ENCODE data around the gene PTPRM.

DNA sequence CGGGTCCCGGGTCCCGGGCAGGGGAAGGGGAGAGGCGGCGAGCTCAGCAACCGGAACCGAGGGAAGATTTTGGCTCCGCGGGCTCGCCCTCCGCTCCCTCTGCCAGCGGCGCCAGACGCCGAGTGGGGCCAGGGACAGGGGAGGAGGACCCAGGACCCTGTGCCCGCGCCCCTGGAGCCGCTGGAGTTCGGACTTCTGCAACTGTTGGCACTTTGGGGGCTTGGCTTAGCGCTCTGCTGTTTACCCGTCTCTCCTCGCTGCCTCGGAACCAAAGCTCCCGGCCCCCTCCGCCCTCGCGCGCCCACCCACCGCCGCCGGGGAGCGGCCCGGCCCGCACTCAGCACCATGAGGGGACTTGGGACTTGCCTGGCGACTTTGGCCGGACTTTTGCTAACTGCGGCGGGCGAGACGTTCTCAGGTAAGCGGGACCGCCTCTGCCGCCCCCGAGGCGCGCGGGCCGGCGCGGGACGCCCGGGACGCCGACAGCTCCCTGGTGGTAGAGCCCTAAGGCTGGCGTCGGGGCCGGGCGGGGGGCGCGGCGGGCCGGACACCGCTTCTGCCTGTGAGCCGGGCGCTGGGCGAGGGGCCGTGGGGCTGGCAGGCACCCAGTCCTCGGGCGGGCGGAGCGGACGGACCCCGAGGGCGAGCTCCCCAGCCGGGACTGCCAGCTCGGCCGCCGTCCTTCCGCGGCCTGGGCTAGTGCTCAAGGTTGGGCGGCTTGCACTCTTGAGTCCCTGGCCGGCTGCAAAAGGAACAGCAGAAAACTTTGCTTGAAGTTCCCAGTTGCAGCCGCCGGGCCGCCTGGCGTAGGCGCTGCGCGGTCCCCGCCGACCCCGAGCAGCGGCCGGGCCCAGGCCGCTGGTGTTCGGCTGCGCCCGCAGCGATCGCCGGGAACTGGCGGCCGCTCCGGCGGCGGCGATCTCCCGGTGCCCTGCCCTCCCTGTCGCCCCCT lies 634 bp downstream of the PTPRM start:
- TF ChIP-seq, protein P1, sequence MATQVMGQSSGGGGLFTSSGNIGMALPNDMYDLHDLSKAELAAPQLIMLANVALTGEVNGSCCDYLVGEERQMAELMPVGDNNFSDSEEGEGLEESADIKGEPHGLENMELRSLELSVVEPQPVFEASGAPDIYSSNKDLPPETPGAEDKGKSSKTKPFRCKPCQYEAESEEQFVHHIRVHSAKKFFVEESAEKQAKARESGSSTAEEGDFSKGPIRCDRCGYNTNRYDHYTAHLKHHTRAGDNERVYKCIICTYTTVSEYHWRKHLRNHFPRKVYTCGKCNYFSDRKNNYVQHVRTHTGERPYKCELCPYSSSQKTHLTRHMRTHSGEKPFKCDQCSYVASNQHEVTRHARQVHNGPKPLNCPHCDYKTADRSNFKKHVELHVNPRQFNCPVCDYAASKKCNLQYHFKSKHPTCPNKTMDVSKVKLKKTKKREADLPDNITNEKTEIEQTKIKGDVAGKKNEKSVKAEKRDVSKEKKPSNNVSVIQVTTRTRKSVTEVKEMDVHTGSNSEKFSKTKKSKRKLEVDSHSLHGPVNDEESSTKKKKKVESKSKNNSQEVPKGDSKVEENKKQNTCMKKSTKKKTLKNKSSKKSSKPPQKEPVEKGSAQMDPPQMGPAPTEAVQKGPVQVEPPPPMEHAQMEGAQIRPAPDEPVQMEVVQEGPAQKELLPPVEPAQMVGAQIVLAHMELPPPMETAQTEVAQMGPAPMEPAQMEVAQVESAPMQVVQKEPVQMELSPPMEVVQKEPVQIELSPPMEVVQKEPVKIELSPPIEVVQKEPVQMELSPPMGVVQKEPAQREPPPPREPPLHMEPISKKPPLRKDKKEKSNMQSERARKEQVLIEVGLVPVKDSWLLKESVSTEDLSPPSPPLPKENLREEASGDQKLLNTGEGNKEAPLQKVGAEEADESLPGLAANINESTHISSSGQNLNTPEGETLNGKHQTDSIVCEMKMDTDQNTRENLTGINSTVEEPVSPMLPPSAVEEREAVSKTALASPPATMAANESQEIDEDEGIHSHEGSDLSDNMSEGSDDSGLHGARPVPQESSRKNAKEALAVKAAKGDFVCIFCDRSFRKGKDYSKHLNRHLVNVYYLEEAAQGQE (IDR thresholded peaks at IDR 0.05), result no peak
- TF ChIP-seq, protein P2, sequence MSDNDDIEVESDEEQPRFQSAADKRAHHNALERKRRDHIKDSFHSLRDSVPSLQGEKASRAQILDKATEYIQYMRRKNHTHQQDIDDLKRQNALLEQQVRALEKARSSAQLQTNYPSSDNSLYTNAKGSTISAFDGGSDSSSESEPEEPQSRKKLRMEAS (IDR thresholded peaks at IDR 0.05), result no peak
- TF ChIP-seq, protein P3, sequence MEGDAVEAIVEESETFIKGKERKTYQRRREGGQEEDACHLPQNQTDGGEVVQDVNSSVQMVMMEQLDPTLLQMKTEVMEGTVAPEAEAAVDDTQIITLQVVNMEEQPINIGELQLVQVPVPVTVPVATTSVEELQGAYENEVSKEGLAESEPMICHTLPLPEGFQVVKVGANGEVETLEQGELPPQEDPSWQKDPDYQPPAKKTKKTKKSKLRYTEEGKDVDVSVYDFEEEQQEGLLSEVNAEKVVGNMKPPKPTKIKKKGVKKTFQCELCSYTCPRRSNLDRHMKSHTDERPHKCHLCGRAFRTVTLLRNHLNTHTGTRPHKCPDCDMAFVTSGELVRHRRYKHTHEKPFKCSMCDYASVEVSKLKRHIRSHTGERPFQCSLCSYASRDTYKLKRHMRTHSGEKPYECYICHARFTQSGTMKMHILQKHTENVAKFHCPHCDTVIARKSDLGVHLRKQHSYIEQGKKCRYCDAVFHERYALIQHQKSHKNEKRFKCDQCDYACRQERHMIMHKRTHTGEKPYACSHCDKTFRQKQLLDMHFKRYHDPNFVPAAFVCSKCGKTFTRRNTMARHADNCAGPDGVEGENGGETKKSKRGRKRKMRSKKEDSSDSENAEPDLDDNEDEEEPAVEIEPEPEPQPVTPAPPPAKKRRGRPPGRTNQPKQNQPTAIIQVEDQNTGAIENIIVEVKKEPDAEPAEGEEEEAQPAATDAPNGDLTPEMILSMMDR (IDR thresholded peaks at IDR 0.05; ENCODE audit: low read depth, low read length, missing input control), result peak; percentile 10
- no peak for TF ChIP-seq YY1 (IDR thresholded peaks at IDR 0.05)
- TF ChIP-seq RAD21 (IDR thresholded peaks at IDR 0.05), result no peak
- no peak for TF ChIP-seq GABPA (IDR thresholded peaks at IDR 0.05 in 1 of 2, conservative IDR thresholded peaks at IDR 0.05 in 1 of 2)
- TF ChIP-seq TAF1 (conservative IDR thresholded peaks at IDR 0.05), result no peak
- TF ChIP-seq, protein P4, sequence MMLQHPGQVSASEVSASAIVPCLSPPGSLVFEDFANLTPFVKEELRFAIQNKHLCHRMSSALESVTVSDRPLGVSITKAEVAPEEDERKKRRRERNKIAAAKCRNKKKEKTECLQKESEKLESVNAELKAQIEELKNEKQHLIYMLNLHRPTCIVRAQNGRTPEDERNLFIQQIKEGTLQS (IDR thresholded peaks at IDR 0.05), result no peak
- no peak for TF ChIP-seq JUND (IDR thresholded peaks at IDR 0.05)
- no peak for TF ChIP-seq HNF4A (conservative IDR thresholded peaks at IDR 0.05)
- TF ChIP-seq HNF4G (IDR thresholded peaks at IDR 0.05), result no peak
- no peak for TF ChIP-seq SP1 (IDR thresholded peaks at IDR 0.05)
- TF ChIP-seq FOXA1 (IDR thresholded peaks at IDR 0.05), result no peak
